ENCODE results near the gene FGB.

Gene FGB

DNA sequence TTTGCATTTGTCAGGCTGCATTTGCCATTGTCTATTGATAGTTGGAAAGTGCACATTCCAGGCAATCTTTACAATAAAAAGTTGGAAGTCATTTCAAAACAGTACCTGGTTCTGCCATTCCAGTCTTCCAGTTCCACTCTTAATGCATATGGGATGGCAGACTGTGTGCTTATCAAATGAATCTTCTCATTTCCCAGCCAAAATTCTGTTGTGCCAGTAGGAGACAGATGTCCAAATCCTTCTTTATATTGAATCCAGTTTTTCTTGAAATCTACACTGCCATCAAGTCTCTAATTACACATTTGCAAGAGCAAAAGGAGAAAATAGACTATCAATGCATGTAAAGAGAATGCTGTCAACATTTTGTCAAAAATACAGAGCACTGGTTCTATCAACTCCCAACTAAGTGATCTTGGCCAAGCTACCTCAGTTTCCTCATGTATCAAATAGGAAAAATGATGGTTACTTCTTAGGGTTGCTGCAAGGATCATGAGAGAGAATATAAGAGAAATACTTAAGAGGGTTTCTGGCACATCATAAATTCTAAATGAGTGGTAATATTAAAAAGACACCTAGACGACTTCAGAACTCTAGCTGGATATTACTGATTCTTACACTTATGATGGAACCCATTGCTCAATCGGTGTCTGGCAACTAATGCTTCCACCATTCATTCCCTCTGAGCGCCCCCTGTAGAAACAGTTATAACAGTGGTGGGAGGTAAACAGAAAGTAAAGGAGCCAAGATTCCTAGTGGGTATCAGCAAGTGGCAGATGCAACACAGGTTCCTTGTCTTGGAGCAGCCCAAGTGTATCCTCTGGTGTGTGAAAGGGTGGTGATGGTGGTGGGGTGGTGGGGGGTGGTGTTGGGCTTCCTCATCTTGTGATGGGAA, 45.8 kb downstream of the FGB start:
- TF ChIP-seq, protein P1, sequence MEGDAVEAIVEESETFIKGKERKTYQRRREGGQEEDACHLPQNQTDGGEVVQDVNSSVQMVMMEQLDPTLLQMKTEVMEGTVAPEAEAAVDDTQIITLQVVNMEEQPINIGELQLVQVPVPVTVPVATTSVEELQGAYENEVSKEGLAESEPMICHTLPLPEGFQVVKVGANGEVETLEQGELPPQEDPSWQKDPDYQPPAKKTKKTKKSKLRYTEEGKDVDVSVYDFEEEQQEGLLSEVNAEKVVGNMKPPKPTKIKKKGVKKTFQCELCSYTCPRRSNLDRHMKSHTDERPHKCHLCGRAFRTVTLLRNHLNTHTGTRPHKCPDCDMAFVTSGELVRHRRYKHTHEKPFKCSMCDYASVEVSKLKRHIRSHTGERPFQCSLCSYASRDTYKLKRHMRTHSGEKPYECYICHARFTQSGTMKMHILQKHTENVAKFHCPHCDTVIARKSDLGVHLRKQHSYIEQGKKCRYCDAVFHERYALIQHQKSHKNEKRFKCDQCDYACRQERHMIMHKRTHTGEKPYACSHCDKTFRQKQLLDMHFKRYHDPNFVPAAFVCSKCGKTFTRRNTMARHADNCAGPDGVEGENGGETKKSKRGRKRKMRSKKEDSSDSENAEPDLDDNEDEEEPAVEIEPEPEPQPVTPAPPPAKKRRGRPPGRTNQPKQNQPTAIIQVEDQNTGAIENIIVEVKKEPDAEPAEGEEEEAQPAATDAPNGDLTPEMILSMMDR (IDR thresholded peaks at IDR 0.05; ENCODE audit: control extremely low read depth, extremely low read depth, low read depth, missing control alignments), result no peak
- CTCF ChIA-PET, result interaction anchor here (1.2 to 6.4 kb wide), 4 partner anchors 10 to 49 kb away, joined by 3 to 44 read pairs (median 20); no protein-coding TSS in a partner anchor
- DNase-seq (ENCODE audit: extremely low spot score), result no peak
- POLR2A ChIA-PET, result no interaction called here

DNA sequence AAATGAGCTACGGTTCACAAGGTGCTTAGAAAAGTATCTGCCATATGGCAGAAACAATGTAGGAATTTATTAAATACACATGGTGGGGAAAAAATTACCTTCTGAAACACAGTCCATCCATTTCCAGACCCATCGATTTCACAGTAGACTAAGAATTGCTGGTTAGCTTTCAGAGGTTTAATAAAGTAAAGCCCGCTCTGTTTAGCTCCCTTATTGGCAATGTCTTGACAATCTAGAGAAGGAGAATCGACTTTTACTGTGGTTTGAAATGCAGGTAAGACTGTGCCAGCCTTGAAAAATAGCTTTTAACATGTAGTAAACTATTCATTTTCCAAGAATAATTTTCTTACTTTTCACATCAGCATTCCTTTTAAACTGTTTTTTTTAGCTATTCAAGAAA, 46.7 kb downstream of the FGB start:
- TF ChIP-seq, protein P1 (IDR thresholded peaks at IDR 0.05; ENCODE audit: control extremely low read depth, extremely low read depth, low read depth, missing control alignments), result no peak
- ChIA-PET POLR2A (no interaction called here), CTCF (interaction anchor here (1.2 to 6.4 kb wide), 4 partner anchors 9 to 50 kb away, joined by 3 to 44 read pairs (median 20); no protein-coding TSS in a partner anchor)
- DNase-seq (ENCODE audit: extremely low spot score), result no peak

DNA sequence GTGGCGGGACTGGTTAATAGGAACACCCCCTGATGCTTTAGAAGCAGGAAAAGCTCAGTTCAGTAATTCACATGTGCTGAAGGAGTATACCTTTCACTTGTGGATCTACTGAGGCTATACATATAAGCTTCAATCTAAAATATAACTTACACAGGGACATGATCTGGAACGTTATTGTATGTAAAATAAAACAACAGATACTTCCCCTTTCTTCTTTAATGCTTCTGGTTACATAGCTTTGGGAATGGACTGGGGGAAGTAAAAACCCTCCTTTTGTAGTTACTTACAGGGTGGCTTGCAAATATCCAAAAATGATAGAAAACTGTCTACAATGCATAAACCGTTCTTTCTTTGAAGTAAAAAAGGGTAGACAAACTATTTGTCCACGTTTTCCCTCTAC, 47.8 kb downstream of the FGB start:
- ChIA-PET POLR2A (no interaction called here), CTCF (interaction anchor here (1.4 to 6.4 kb wide), 3 partner anchors 8 to 51 kb away, joined by 5 to 44 read pairs (median 36); no protein-coding TSS in a partner anchor)
- TF ChIP-seq, protein P1 (IDR thresholded peaks at IDR 0.05; ENCODE audit: control extremely low read depth, extremely low read depth, low read depth, missing control alignments), result no peak
- DNase-seq (ENCODE audit: extremely low spot score), result no peak

DNA sequence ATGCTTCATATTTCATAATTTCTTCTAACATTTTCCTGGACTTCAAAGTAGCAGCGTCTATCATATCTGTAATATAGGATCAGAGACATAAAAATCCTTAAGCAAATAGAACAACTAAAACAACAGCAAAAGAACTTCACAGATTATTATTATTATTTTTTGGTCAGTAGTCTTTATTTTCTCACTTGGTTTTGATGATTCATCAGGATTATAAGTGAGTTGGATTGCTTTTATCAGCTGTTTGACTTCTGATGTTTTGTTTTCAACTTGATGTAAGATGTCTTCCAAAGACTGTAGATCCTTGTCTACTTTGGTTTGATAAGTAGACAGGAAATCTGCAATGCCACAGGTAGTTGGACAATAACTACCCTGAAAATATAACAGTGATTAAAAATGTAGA, 49.0 kb downstream of the FGB start:
- TF ChIP-seq, protein P1 (IDR thresholded peaks at IDR 0.05; ENCODE audit: control extremely low read depth, extremely low read depth, low read depth, missing control alignments), result no peak

GRCh38 chr4:154612472-154613414, 49.9 kb downstream of the FGB start, which contains the start of gene FGG:
FGG (minus strand) TSS chr4:154612656; CDS start chr4:154612609, 47 bp downstream.
- DNase-seq (ENCODE audit: extremely low spot score), result no peak
- TF ChIP-seq, protein P1 (IDR thresholded peaks at IDR 0.05; ENCODE audit: control extremely low read depth, extremely low read depth, low read depth, missing control alignments), result no peak
- ChIA-PET POLR2A (no interaction called here), CTCF (interaction anchor here (0.6 to 6.4 kb wide), 10 partner anchors 10 to 62 kb away, joined by 3 to 44 read pairs (median 5); partner anchors contain the start of gene PLRG1)

More for the DNA sequence above, 49.0 kb downstream of the FGB start:
- POLR2A ChIA-PET, result no interaction called here
- no peak for DNase-seq (ENCODE audit: extremely low spot score)
- CTCF ChIA-PET, result interaction anchor here (0.6 to 6.4 kb wide), 4 partner anchors 34 to 61 kb away, joined by 3 to 44 read pairs (median 4); no protein-coding TSS in a partner anchor

DNA sequence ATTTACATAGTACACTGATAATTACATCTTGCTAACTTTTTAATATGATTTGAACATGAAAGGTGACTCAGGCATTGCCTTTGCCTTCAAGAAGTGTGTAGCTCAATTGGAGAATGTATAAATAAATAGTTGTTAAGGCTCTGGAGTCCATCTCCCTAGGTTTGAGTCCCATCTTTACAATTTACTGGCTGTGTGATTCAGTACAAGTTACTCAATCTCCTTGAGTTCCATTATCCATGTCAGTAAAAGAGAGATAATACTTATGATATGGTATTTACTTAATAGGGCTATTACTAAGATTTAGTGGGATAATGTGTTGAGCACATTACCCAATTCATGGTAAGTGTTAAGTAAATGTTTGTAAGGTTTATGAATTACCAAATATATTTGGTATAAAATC, 51.5 kb downstream of the FGB start:
- POLR2A ChIA-PET, result no interaction called here
- CTCF ChIA-PET, result interaction anchor here (0.6 to 6.4 kb wide), 5 partner anchors 11 to 64 kb away, joined by 3 to 44 read pairs (median 5); partner anchors contain the start of gene PLRG1
- TF ChIP-seq, protein P1 (IDR thresholded peaks at IDR 0.05; ENCODE audit: control extremely low read depth, extremely low read depth, low read depth, missing control alignments), result no peak
- no peak for DNase-seq (ENCODE audit: extremely low spot score)

Measured in GM10248 (cell line).